Neural crest cell (in vitro differentiated cells): ENCODE data around the gene INKA2. TPM values are rescaled to one million over a fixed set of nuclear protein-coding genes. Genes with fewer than 3 reads are reported as not detected.
A peak's percentile ranks its signal among the peaks of the same experiment; 100 is the strongest.

ENCODE experiments used
- DNase-seq: peaks from one replicate; pipeline ENCODE4 v3.0.0; 2021; ENCODE audit warnings: low read depth, mixed read lengths, low spot score
- H3K27ac Mint-ChIP-seq: one replicate; pipeline ENCODE4 v1.8.0; 2021; ENCODE audit warnings: mild to moderate bottlenecking, mixed read lengths; ENCODE audit not compliant: unreplicated experiment
- H3K27me3 Mint-ChIP-seq: 2 replicates; pipeline ENCODE4 v1.8.0; 2021; ENCODE audit warnings: low read depth, mild to moderate bottlenecking, mixed read lengths
- H3K36me3 Mint-ChIP-seq: 2 replicates; pipeline ENCODE4 v1.8.0; 2021; ENCODE audit warnings: low read depth, mild to moderate bottlenecking, mixed read lengths
- H3K4me1 Mint-ChIP-seq: 2 replicates; pipeline ENCODE4 v1.8.0; 2021; ENCODE audit warnings: mixed read lengths
- H3K4me3 Mint-ChIP-seq: one replicate; pipeline ENCODE4 v1.8.0; 2021; ENCODE audit warnings: mild to moderate bottlenecking, mixed read lengths
- H3K9me3 Mint-ChIP-seq: 2 replicates; pipeline ENCODE4 v1.8.0; 2021; ENCODE audit warnings: mixed read lengths
- CTCF ChIP-seq: fragments of 200-600 bp; sonication (generic); conservative IDR thresholded peaks from 2 replicates; pipeline ENCODE4 v1.5.0; 2021; ENCODE audit warnings: antibody characterized with exemption, mild to moderate bottlenecking
- total RNA-seq: library from RNA; stranded (reverse); gene quantifications from 2 replicates; pipeline ENCODE4 v1.2.1, GENCODE V29; 2021

Gene INKA2
- total RNA-seq, 1 donor from 2014 or later = 3.5 TPM

GRCh38 chr1:111750856-111751255 is 11.7 kb upstream of the INKA2 start:
- no peak overlapping the region for H3K27ac Mint-ChIP-seq
- H3K27me3 Mint-ChIP-seq = no peaks in the 10 kb centered on the region
- no peak for TF ChIP-seq CTCF
- H3K4me1 Mint-ChIP-seq = peaks cover 40% of the 10 kb centered on the region
- no peak overlapping the region for H3K4me3 Mint-ChIP-seq
- H3K9me3 Mint-ChIP-seq = no peaks in the 10 kb centered on the region
- no peaks in the 10 kb centered on the region for H3K36me3 Mint-ChIP-seq
- DNase-seq = no peak

GRCh38 chr1:111749628-111750027 is 10.4 kb upstream of the INKA2 start:
- TF ChIP-seq CTCF = no peak
- no peak overlapping the region for H3K4me3 Mint-ChIP-seq
- H3K4me1 Mint-ChIP-seq = peaks cover 35% of the 10 kb centered on the region
- no peak overlapping the region for H3K27ac Mint-ChIP-seq
- H3K36me3 Mint-ChIP-seq = no peaks in the 10 kb centered on the region
- no peaks in the 10 kb centered on the region for H3K27me3 Mint-ChIP-seq
- H3K9me3 Mint-ChIP-seq = no peaks in the 10 kb centered on the region
- DNase-seq = no peak

- Mint-ChIP-seq H3K4me3 (no peak overlapping the region), H3K27ac (no peak overlapping the region), H3K9me3 (no peaks in the 10 kb centered on the region), H3K4me1 (peaks cover 28% of the 10 kb centered on the region), H3K27me3 (no peaks in the 10 kb centered on the region), H3K36me3 (no peaks in the 10 kb centered on the region)
- TF ChIP-seq CTCF = no peak
- no peak for DNase-seq
These were observed 8.8 kb upstream of the INKA2 start for GRCh38 chr1:111747947-111748346.

GRCh38 chr1:111747282-111747734 is 8.1 kb upstream of the INKA2 start:
- Mint-ChIP-seq H3K27me3 (peaks cover 3% of the 10 kb centered on the region), H3K4me3 (no peak overlapping the region), H3K9me3 (no peaks in the 10 kb centered on the region), H3K27ac (no peak overlapping the region), H3K4me1 (peaks cover 28% of the 10 kb centered on the region), H3K36me3 (no peaks in the 10 kb centered on the region)
- peak; percentile 46 for DNase-seq
- TF ChIP-seq CTCF = peak; percentile 73

- Mint-ChIP-seq H3K4me1 (peaks cover 28% of the 10 kb centered on the region), H3K4me3 (no peak overlapping the region), H3K36me3 (no peaks in the 10 kb centered on the region), H3K27ac (no peak overlapping the region), H3K9me3 (no peaks in the 10 kb centered on the region), H3K27me3 (peaks cover 9% of the 10 kb centered on the region)
- DNase-seq = no peak
- TF ChIP-seq CTCF = no peak
These were observed 7.4 kb upstream of the INKA2 start for GRCh38 chr1:111746614-111746999.
